HG03460 (cell line): ENCODE data around the gene WTAP.
"Not testable (repeated sequence)": the region's sequence is repeated elsewhere in the genome, so short reads cannot be mapped to it uniquely, and the experiment has no call there.

Source experiments
- ATAC-seq: cut with Tn5 transposase; IDR thresholded peaks from one replicate; pipeline ENCODE4 v1.9.1; 2021; ENCODE audit not compliant: unreplicated experiment

The WTAP gene

GRCh38 chr6:159760602-159761057, 33.3 kb downstream of the WTAP start:
- no peak for ATAC-seq

GRCh38 chr6:159761129-159761872, 34.0 kb downstream of the WTAP start:
- ATAC-seq: peak; percentile 1

- ATAC-seq: peak; percentile 98
Measured at GRCh38 chr6:159761873-159762680, 34.8 kb downstream of the WTAP start, which contains the start of gene ACAT2. ACAT2 (plus strand) TSS chr6:159762045; CDS start chr6:159762088, 43 bp downstream.

GRCh38 chr6:159762681-159763293, 35.5 kb downstream of the WTAP start:
- peak; percentile 14 for ATAC-seq

- ATAC-seq: no peak
Measured at GRCh38 chr6:159766906-159767305, 39.6 kb downstream of the WTAP start.

- ATAC-seq: no peak
Measured at GRCh38 chr6:159769470-159769869, 42.2 kb downstream of the WTAP start.

- ATAC-seq: no peak
Measured at GRCh38 chr6:159772196-159772595, 44.9 kb downstream of the WTAP start.

GRCh38 chr6:159777240-159777904, 50.1 kb downstream of the WTAP start:
- no peak for ATAC-seq

- no peak for ATAC-seq
Measured at GRCh38 chr6:159778131-159778530, 50.8 kb downstream of the WTAP start.

GRCh38 chr6:159778542-159779103, 51.3 kb downstream of the WTAP start:
- no peak for ATAC-seq

- ATAC-seq: no peak
Measured at GRCh38 chr6:159788276-159788675, 61.0 kb downstream of the WTAP start.

GRCh38 chr6:159788753-159789376, 61.6 kb downstream of the WTAP start:
- ATAC-seq: peak; percentile 15

GRCh38 chr6:159789377-159790148, 62.3 kb downstream of the WTAP start, which contains the start of gene TCP1:
TCP1 (minus strand) TSS chr6:159789602; CDS start chr6:159789468, 134 bp downstream.
- ATAC-seq: peak; percentile 73

GRCh38 chr6:159790149-159790955, 63.0 kb downstream of the WTAP start, which contains the start of gene MRPL18:
MRPL18 (plus strand) TSS chr6:159790467; CDS start chr6:159790588, 121 bp downstream.
- ATAC-seq: peak; percentile 82

- ATAC-seq: no peak
Measured at GRCh38 chr6:159790956-159791598, 63.8 kb downstream of the WTAP start.

- not testable (repeated sequence) for ATAC-seq
Measured at GRCh38 chr6:159794976-159795375, 67.7 kb downstream of the WTAP start.

- ATAC-seq: no peak
Measured at GRCh38 chr6:159797554-159797953, 70.2 kb downstream of the WTAP start.
